ENCODE results near the gene GP1BB. TPM values are rescaled to one million over a fixed set of nuclear protein-coding genes. Genes with fewer than 3 reads are reported as not detected.

GP1BB gene
- total and polyA plus RNA-seq, 2 of the 13 experiments (the other 11 are each of a cell fraction or from before 2014, with no cell fraction given), result not detected

DNA sequence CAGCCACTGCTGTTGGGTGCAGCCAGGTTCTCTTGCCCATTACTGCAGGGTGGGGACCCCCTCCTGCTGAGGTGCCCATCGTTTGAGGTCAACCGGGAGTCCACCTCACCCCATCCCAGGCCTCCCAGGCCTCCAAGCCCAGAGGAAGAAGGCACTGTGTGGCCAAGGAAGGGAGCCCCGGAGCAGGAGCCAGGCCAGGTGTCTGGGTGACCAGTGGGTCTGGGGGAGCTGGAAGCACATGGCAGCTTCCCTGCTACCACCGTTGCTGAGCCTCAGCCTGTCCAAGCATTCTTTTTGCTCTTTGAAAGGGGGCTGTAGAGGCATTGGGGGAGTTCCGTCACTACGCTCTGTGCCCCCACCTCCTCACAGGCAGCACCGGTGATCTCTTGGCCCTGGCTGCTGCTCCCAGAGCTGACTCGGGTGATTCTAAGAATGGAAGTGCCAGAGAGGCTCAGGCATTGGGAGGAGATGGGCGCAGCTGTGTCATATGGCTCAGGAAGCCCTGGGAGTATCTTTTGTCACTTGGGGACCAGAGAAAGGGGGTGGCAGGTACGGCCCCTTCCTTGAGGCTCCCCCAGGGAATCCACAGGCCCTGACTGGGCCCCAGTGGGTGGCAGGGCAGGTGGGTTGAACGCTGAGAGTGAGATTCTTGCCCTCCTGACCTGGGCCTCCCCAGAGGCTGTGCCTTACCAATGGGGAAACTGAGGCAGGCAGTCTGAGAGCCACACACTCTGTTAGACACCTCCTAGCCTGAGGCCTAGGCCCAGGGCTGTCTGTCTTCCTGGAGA lies 7.1 kb upstream of the GP1BB start (continued):
- TF ChIP-seq NFE2L1 (CRISPR knock-in tag; IDR thresholded peaks at IDR 0.05; ENCODE audit: borderline replicate concordance) (no peak), ZNF451 (CRISPR knock-in tag; IDR thresholded peaks at IDR 0.05) (no peak)
- TF ChIP-seq, protein P1, sequence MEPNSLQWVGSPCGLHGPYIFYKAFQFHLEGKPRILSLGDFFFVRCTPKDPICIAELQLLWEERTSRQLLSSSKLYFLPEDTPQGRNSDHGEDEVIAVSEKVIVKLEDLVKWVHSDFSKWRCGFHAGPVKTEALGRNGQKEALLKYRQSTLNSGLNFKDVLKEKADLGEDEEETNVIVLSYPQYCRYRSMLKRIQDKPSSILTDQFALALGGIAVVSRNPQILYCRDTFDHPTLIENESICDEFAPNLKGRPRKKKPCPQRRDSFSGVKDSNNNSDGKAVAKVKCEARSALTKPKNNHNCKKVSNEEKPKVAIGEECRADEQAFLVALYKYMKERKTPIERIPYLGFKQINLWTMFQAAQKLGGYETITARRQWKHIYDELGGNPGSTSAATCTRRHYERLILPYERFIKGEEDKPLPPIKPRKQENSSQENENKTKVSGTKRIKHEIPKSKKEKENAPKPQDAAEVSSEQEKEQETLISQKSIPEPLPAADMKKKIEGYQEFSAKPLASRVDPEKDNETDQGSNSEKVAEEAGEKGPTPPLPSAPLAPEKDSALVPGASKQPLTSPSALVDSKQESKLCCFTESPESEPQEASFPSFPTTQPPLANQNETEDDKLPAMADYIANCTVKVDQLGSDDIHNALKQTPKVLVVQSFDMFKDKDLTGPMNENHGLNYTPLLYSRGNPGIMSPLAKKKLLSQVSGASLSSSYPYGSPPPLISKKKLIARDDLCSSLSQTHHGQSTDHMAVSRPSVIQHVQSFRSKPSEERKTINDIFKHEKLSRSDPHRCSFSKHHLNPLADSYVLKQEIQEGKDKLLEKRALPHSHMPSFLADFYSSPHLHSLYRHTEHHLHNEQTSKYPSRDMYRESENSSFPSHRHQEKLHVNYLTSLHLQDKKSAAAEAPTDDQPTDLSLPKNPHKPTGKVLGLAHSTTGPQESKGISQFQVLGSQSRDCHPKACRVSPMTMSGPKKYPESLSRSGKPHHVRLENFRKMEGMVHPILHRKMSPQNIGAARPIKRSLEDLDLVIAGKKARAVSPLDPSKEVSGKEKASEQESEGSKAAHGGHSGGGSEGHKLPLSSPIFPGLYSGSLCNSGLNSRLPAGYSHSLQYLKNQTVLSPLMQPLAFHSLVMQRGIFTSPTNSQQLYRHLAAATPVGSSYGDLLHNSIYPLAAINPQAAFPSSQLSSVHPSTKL (CRISPR knock-in tag; IDR thresholded peaks at IDR 0.05), result no peak
- TF ChIP-seq, protein P2, sequence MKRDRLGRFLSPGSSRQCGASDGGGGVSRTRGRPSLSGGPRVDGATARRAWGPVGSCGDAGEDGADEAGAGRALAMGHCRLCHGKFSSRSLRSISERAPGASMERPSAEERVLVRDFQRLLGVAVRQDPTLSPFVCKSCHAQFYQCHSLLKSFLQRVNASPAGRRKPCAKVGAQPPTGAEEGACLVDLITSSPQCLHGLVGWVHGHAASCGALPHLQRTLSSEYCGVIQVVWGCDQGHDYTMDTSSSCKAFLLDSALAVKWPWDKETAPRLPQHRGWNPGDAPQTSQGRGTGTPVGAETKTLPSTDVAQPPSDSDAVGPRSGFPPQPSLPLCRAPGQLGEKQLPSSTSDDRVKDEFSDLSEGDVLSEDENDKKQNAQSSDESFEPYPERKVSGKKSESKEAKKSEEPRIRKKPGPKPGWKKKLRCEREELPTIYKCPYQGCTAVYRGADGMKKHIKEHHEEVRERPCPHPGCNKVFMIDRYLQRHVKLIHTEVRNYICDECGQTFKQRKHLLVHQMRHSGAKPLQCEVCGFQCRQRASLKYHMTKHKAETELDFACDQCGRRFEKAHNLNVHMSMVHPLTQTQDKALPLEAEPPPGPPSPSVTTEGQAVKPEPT (CRISPR knock-in tag; IDR thresholded peaks at IDR 0.05; ENCODE audit: low read depth), result no peak
- TF ChIP-seq, protein P3, sequence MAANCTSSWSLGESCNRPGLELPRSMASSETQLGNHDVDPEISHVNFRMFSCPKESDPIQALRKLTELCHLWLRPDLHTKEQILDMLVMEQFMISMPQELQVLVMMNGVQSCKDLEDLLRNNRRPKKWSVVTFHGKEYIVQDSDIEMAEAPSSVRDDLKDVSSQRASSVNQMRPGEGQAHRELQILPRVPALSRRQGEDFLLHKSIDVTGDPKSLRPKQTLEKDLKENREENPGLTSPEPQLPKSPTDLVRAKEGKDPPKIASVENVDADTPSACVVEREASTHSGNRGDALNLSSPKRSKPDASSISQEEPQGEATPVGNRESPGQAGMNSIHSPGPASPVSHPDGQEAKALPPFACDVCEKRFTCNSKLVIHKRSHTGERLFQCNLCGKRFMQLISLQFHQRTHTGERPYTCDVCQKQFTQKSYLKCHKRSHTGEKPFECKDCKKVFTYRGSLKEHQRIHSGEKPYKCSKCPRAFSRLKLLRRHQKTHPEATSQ (CRISPR knock-in tag; IDR thresholded peaks at IDR 0.05; ENCODE audit: borderline replicate concordance), result no peak
- TF ChIP-seq, protein P4, sequence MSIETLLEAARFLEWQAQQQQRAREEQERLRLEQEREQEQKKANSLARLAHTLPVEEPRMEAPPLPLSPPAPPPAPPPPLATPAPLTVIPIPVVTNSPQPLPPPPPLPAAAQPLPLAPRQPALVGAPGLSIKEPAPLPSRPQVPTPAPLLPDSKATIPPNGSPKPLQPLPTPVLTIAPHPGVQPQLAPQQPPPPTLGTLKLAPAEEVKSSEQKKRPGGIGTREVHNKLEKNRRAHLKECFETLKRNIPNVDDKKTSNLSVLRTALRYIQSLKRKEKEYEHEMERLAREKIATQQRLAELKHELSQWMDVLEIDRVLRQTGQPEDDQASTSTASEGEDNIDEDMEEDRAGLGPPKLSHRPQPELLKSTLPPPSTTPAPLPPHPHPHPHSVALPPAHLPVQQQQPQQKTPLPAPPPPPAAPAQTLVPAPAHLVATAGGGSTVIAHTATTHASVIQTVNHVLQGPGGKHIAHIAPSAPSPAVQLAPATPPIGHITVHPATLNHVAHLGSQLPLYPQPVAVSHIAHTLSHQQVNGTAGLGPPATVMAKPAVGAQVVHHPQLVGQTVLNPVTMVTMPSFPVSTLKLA (IDR thresholded peaks at IDR 0.05), result no peak

Measured in HepG2 (cell line).